Measurements from ENCODE around the gene MIEF1. TPM values are rescaled to one million over a fixed set of nuclear protein-coding genes. Genes with fewer than 3 reads are reported as not detected.

MIEF1 gene
- total and polyA plus RNA-seq, 2 donors (not counting 1 experiment from before 2014, with no cell fraction given) = 9.8 to 37.2 TPM

GRCh38 chr22:39519681-39520225 lies 17.7 kb downstream of the MIEF1 start:
- Mint-ChIP-seq H3K4me1 (peaks cover 54% of the 10 kb centered on the region), H3K4me3 (peak overlapping the region; percentile 94), H3K27ac (peak overlapping the region; percentile 98), H3K9me3 (ENCODE audit: insufficient read depth) (no peaks in the 10 kb centered on the region), H3K27me3 (no peaks in the 10 kb centered on the region)
- Histone ChIP-seq H3K36me3 (replicated peaks in 1 of 2; ENCODE audit: control extremely low read depth in 1 of 2, control insufficient read depth in 1 of 2, extremely low read depth in 1 of 2, insufficient read depth in 2 of 2, low read length in 1 of 2) (peaks cover 0 to 40% of the 10 kb centered on the region in 2 experiments), H4K20me1 (ENCODE audit: control insufficient read depth, insufficient read depth, low read length, poor library complexity, severe bottlenecking) (peaks cover 54% of the 10 kb centered on the region), H3K79me2 (ENCODE audit: control insufficient read depth, insufficient read depth, low read length) (peaks cover 62% of the 10 kb centered on the region), H3K27me3 (replicated peaks in 1 of 4; ENCODE audit: control extremely low read depth in 1 of 4, control insufficient read depth in 3 of 4, insufficient read depth in 4 of 4, low read length in 3 of 4) (no peaks in the 10 kb centered on the region), H3K4me2 (replicated peaks; ENCODE audit: low read depth, low read length, poor library complexity, severe bottlenecking) (peak overlapping the region; percentile 93), H3K9me3 (ENCODE audit: control extremely low read depth in 1 of 3, control insufficient read depth in 2 of 3, insufficient read depth in 1 of 3, low read length in 2 of 3) (no peaks in the 10 kb centered on the region), H3K27ac (ENCODE audit: low read length in 2 of 2) (peak overlapping the region; percentile 91 to 95), H3K9ac (ENCODE audit: low read length) (peak overlapping the region; percentile 100), H3K4me1 (ENCODE audit: control insufficient read depth in 2 of 2, insufficient read depth in 2 of 2, low read length in 2 of 2) (peaks cover 31 to 45% of the 10 kb centered on the region in 2 donors), H3K4me3 (ENCODE audit: control extremely low read depth in 1 of 5, extremely low read depth in 1 of 5, insufficient read depth in 1 of 5, low read depth in 2 of 5, low read length in 4 of 5) (peak overlapping the region; percentile 82 to 100 (median 99)), H2AFZ (ENCODE audit: insufficient read depth, low read depth, low read length, poor library complexity, severe bottlenecking) (peak overlapping the region; percentile 91)
- ChIA-PET CTCF (interaction anchor here (0.6 to 2.6 kb wide), 22 partner anchors 9 to 828 kb away, joined by 3 to 54 read pairs (median 4); partner anchors contain the start of genes MIEF1, RPL3, RPS19BP1 and TAB1), POLR2A (interaction anchor here (0.5 to 2.5 kb wide), 25 partner anchors 9 to 1889 kb away, joined by 3 to 57 read pairs (median 5); partner anchors contain the start of genes MIEF1, RPL3, RPS19BP1 and TAB1)
- intact Hi-C loops (cut with micrococcal nuclease) = loop anchor here (1.0 to 10.0 kb wide), 8 partner anchors 13 to 645 kb away; partner anchors contain the start of genes CBX6, CBX7, MIEF1 and RPL3
- ATAC-seq (ENCODE audit: low read depth) (peak; percentile 89), DNase-seq (no peak)
- TF ChIP-seq, protein P1, sequence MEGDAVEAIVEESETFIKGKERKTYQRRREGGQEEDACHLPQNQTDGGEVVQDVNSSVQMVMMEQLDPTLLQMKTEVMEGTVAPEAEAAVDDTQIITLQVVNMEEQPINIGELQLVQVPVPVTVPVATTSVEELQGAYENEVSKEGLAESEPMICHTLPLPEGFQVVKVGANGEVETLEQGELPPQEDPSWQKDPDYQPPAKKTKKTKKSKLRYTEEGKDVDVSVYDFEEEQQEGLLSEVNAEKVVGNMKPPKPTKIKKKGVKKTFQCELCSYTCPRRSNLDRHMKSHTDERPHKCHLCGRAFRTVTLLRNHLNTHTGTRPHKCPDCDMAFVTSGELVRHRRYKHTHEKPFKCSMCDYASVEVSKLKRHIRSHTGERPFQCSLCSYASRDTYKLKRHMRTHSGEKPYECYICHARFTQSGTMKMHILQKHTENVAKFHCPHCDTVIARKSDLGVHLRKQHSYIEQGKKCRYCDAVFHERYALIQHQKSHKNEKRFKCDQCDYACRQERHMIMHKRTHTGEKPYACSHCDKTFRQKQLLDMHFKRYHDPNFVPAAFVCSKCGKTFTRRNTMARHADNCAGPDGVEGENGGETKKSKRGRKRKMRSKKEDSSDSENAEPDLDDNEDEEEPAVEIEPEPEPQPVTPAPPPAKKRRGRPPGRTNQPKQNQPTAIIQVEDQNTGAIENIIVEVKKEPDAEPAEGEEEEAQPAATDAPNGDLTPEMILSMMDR (IDR thresholded peaks at IDR 0.05) = peak; percentile 25
- TF ChIP-seq EZH2 (IDR thresholded peaks at IDR 0.05; ENCODE audit: borderline replicate concordance, insufficient read depth, low read depth, low read length, poor library complexity, severe bottlenecking) = no peak
- WGBS (ENCODE audit: insufficient coverage) = under 1% methylated on average over 47 of the region's 47 CpGs

Measured in B cell (primary cell).